ENCODE measurements around the gene TTLL13.

DNA sequence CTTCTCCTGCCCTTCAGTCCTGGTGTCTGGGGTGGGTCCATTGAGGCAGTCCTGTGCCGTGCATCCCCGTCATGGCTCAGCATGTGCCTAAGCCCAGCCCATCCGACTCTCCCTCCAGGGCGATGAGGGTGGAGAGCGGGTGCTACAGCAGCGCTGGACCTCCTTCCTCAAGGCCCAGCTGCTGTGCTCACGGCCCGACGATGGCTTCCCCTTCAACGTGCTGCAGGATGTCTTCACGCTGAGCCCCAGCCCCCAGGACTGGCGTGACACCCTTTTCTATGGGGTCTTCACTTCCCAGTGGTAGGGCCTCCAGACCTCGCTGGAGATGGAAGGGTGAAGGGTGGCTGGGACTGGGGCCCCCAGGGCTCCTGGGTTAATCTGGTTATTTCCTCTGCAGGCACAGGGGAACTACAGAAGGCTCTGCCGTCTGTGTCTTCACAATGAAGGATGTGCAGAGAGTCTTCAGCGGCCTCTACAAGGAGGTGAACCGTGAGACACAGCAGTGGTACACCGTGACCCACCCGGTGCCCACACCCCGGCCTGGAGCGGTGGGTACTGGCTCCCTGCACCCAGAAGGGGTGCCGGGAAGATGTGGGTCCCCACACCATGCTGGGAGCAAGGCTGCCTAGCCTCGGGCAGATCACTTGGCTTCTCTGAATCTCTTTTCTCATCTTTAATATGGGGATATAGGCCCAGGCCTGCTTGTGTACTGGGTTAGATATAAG lies 25.8 kb upstream of the TTLL13 start:
- no peak for TF ChIP-seq CTCF (IDR thresholded peaks at IDR 0.05)
- no peak for TF ChIP-seq POLR2A (IDR thresholded peaks at IDR 0.05)
